AG04450 (cell line): ENCODE results near the gene CDH15. TPM values are rescaled to one million over a fixed set of nuclear protein-coding genes. Genes with fewer than 3 reads are reported as not detected.

Experiments used
- CTCF ChIA-PET: fragments of 300-600, 350-600 bp; formaldehyde crosslinking; extraction: SDS; loops from one replicate; lab custom pipeline; 2022; ENCODE audit warnings: antibody characterized with exemption, inconsistent platforms; lab: Charles Lee
- POLR2A ChIA-PET: fragments of 350-600 bp; formaldehyde crosslinking; extraction: SDS; loops from one replicate; lab custom pipeline; 2021; ENCODE audit warnings: antibody characterized with exemption, inconsistent platforms; lab: Yijun Ruan, JAX
- DNase-seq: peaks from one replicate; pipeline ENCODE4 v3.0.0-alpha.2; 2011; ENCODE audit warnings: low read depth, low spot score
- H3K27ac ChIP-seq: one replicate; pipeline ENCODE4 v1.5.1; 2012; ENCODE audit warnings: low read depth, low read length, control low read depth
- H3K27me3 ChIP-seq: one replicate; pipeline ENCODE4 v1.6.0; 2012; ENCODE audit warnings: low read length; ENCODE audit not compliant: control insufficient read depth, insufficient read depth
- H3K4me3 ChIP-seq: 2 replicates; pipeline ENCODE4 v1.5.1; 2011; ENCODE audit warnings: mild to moderate bottlenecking, low read depth, low read length, control low read depth
- H3K9me3 ChIP-seq: 2 replicates; pipeline ENCODE4 v1.5.1; 2012; ENCODE audit warnings: low read length; ENCODE audit not compliant: control insufficient read depth, insufficient read depth
- CTCF ChIP-seq: IDR thresholded peaks from 2 replicates; pipeline ENCODE4 v1.5.1; 2011; ENCODE audit warnings: low read depth, low read length, control low read depth, inconsistent platforms
- polyA plus RNA-seq: library from polyadenylated mRNA; depleted of rRNA; stranded (reverse); fragments of >200 nt; gene quantifications from 2 replicates; pipeline ENCODE4 v1.2.3, GENCODE V29; 2011

The CDH15 gene
- polyA plus RNA-seq, 1 experiment, result 0.12 TPM

GRCh38 chr16:89129378-89129777 is 42.2 kb upstream of the CDH15 start:
- CTCF ChIA-PET, result no interaction called here

DNA sequence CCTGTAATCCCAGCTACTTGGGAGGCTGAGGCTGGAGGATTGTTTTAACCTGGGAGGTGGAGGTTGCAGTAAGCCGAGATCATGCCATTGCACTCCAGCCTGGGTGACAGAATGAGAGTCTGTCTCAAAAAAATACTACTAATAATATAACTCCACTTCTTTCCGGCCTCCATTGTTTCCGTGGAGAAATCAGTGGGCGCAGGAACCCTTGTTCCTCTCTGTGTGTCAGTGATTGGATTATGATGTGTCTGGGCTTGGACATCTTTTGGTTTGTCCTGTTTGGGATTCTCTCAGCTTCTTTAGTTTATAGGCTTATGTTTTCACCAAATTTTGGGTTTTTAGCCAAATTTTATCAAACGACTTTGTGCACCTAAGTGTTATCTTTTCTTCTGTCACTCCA is 41.1 kb upstream of the CDH15 start:
- no peak for TF ChIP-seq CTCF
- H3K27me3 ChIP-seq, result no peaks in the 10 kb centered on the region
- CTCF ChIA-PET, result no interaction called here
- no peak overlapping the region for H3K4me3 ChIP-seq
- peaks cover 2% of the 10 kb centered on the region; the same call in 1 of the 2 replicates for H3K9me3 ChIP-seq
- DNase-seq, result no peak
- POLR2A ChIA-PET, result no interaction called here
- no peak overlapping the region for H3K27ac ChIP-seq

More at GRCh38 chr16:89129378-89129777, 42.2 kb upstream of the CDH15 start:
- DNase-seq, result no peak
- peaks cover 2% of the 10 kb centered on the region; the same call in 1 of the 2 replicates for H3K9me3 ChIP-seq
- no peak for TF ChIP-seq CTCF
- no peaks in the 10 kb centered on the region for H3K27me3 ChIP-seq
- H3K4me3 ChIP-seq, result no peak overlapping the region
- H3K27ac ChIP-seq, result no peak overlapping the region
- POLR2A ChIA-PET, result no interaction called here

GRCh38 chr16:89131783-89132182 is 39.8 kb upstream of the CDH15 start:
- ChIA-PET CTCF (no interaction called here), POLR2A (no interaction called here)
- Histone ChIP-seq H3K4me3 (no peak overlapping the region), H3K9me3 (peaks cover 2% of the 10 kb centered on the region; the same call in 1 of the 2 replicates), H3K27ac (no peak overlapping the region), H3K27me3 (no peaks in the 10 kb centered on the region)
- no peak for DNase-seq
- TF ChIP-seq CTCF, result no peak

DNA sequence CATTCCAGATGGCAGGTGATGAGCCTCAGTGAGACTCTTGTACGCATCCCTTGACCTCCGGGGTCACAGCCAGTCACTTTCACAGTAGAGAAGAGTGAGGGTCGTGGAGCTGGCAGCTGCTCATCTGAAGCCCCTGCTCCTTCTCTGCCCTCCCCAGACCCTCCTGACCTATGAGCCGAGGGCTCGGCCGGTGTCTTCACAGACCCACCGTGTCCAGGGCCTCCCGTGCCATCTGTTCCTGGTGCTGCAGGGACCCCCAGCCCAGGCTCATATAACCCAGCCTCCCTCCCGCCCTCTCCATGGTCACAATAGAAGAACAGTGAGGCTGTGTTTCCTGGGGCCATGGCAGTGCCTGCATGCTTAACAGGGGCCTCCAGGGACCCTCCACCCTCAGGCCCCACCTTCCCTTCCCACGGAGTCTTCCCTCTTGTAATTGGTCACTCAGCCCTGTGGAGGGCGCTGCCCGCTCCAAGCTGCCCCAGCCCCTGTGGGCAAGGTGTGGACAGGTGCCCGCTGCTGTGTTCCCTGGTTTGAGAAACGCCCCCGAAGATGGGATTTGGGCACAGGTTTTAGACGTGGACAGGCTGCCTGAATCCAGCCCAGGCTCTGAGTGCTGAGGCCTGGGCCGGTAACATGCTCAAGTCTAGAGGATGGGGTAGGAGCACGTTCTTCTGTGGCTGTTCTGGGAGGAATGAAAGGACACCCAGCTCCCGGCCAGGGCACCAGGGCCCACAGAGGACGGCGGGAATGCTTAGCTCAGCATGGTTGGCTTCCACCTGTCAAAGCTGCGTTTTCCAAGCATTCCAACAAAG is 39.1 kb upstream of the CDH15 start:
- TF ChIP-seq CTCF, result no peak
- DNase-seq, result no peak
- Histone ChIP-seq H3K27me3 (no peaks in the 10 kb centered on the region), H3K27ac (no peak overlapping the region), H3K4me3 (no peak overlapping the region), H3K9me3 (peaks cover 2% of the 10 kb centered on the region; the same call in 1 of the 2 replicates)
- CTCF ChIA-PET, result no interaction called here
- POLR2A ChIA-PET, result no interaction called here

GRCh38 chr16:89133457-89134127 is 38.0 kb upstream of the CDH15 start:
- DNase-seq, result no peak
- CTCF ChIA-PET, result no interaction called here

More at GRCh38 chr16:89133457-89134127, 38.0 kb upstream of the CDH15 start:
- no peak overlapping the region for H3K27ac ChIP-seq
- POLR2A ChIA-PET, result no interaction called here
- H3K27me3 ChIP-seq, result no peaks in the 10 kb centered on the region
- H3K9me3 ChIP-seq, result peaks cover 2% of the 10 kb centered on the region; the same call in 1 of the 2 replicates
- H3K4me3 ChIP-seq, result no peak overlapping the region
- TF ChIP-seq CTCF, result no peak
